HepG2 (cell line): ENCODE measurements around the gene CDIP1. TPM values are rescaled to one million over a fixed set of nuclear protein-coding genes. Genes with fewer than 3 reads are reported as not detected.
A peak's percentile ranks its signal among the peaks of the same experiment; 100 is the strongest.

ENCODE experiments used
- CREB1 ChIP-seq, 2 experiments: fragments of 450-650 bp in 1 of 2; IDR thresholded peaks; 2 replicates each; pipeline ENCODE4 v1.6.1; 2016 to 2017; ENCODE audit warnings: control low read depth in 1 of 2, mild to moderate bottlenecking in 1 of 2, missing compliant biosample characterization in 1 of 2, missing genetic modification characterization in 1 of 2
- ELF3 ChIP-seq: IDR thresholded peaks from 2 replicates; pipeline ENCODE4 v1.6.1; 2016; ENCODE audit warnings: missing genetic modification reagents, missing compliant biosample characterization
- GTF2F1 ChIP-seq: fragments of 150-350 bp; IDR thresholded peaks from 2 replicates; pipeline ENCODE4 v1.6.1; 2014; ENCODE audit warnings: low read length
- KMT2A ChIP-seq: sonication (generic); formaldehyde crosslinking; IDR thresholded peaks from 2 replicates; pipeline ENCODE4 v1.4.0; 2020; ENCODE audit warnings: missing genetic modification reagents
- MAX ChIP-seq: IDR thresholded peaks from 2 replicates; pipeline ENCODE4 v1.6.1; 2012; ENCODE audit warnings: inconsistent platforms
- NONO ChIP-seq, 2 experiments: fragments of 450-650 bp in 1 of 2; sonication (generic) in 1 of 2; formaldehyde crosslinking in 1 of 2; IDR thresholded peaks in 1 of 2; conservative IDR thresholded peaks in 1 of 2; 2 replicates each; pipeline versions ENCODE4 v1.6.1 to v1.8.0; 2017 to 2022; ENCODE audit warnings: mild to moderate bottlenecking in 1 of 2, missing genetic modification reagents in 1 of 2, moderate library complexity in 1 of 2
- NRL ChIP-seq: sonication (generic); formaldehyde crosslinking; IDR thresholded peaks from 2 replicates; pipeline ENCODE4 v1.5.0; 2020; ENCODE audit warnings: missing genetic modification reagents, mild to moderate bottlenecking, moderate library complexity, borderline replicate concordance
- POLR2G ChIP-seq: fragments of 200-400 bp; formaldehyde crosslinking; IDR thresholded peaks from 2 replicates; pipeline ENCODE4 v1.6.1; 2018; ENCODE audit warnings: mild to moderate bottlenecking, low read depth, low read length, moderate library complexity
- ZFX ChIP-seq: sonication (generic); formaldehyde crosslinking; IDR thresholded peaks from 2 replicates; pipeline ENCODE4 v1.4.0; 2020; ENCODE audit warnings: mild to moderate bottlenecking, low read depth, missing genetic modification reagents, moderate library complexity
- ZNF326 ChIP-seq: sonication (generic); formaldehyde crosslinking; IDR thresholded peaks from 2 replicates; pipeline ENCODE4 v1.4.0; 2020; ENCODE audit warnings: missing genetic modification reagents, borderline replicate concordance
- ZNF432 ChIP-seq: sonication (generic); formaldehyde crosslinking; IDR thresholded peaks from 2 replicates; pipeline ENCODE4 v1.5.0; 2020; ENCODE audit warnings: missing genetic modification reagents, mild to moderate bottlenecking, borderline replicate concordance
- ZNF644 ChIP-seq: IDR thresholded peaks from 2 replicates; pipeline ENCODE4 v1.6.1; 2016; ENCODE audit warnings: low read depth
- ZNF749 ChIP-seq: sonication (generic); formaldehyde crosslinking; IDR thresholded peaks from 2 replicates; pipeline ENCODE4 v1.8.0; 2022; ENCODE audit warnings: mild to moderate bottlenecking, missing genetic modification reagents, moderate library complexity, borderline replicate concordance
- ZNF878 ChIP-seq: sonication (generic); formaldehyde crosslinking; IDR thresholded peaks from 2 replicates; pipeline ENCODE4 v1.8.1; 2023; ENCODE audit warnings: mild to moderate bottlenecking, missing genetic modification reagents, moderate library complexity
- ZSCAN29 ChIP-seq: sonication (generic); formaldehyde crosslinking; conservative IDR thresholded peaks from 2 replicates; pipeline ENCODE4 v1.4.0; 2020; ENCODE audit warnings: mild to moderate bottlenecking, missing genetic modification reagents
- polyA plus RNA-seq, 8 experiments: library from polyadenylated mRNA; depleted of rRNA in 3 of 8; stranded (reverse) in 7 of 8; unstranded in 1 of 8; fragments of >200 nt; fragmentation: Illumina TruSeq in 4 of 8; extraction: Trizol in 4 of 8; gene quantifications; 2 replicates each; pipeline versions ENCODE4 v1.2.1 to v1.2.3, GENCODE V29; 2011 to 2016; ENCODE audit warnings: low read depth in 4 of 8, missing spikeins in 1 of 8, mixed read lengths in 1 of 8; ENCODE audit not compliant: insufficient read depth in 1 of 8
- total RNA-seq, 5 experiments: library from RNA; depleted of rRNA; stranded (reverse); fragments of >200 nt; fragmentation: Illumina TruSeq; extraction: Trizol; gene quantifications; 2 replicates each; pipeline ENCODE4 v1.2.3, GENCODE V29; 2016; ENCODE audit warnings: low read depth in 1 of 5
- TF ChIP-seq, protein P1 (sequence below): sonication (generic); formaldehyde crosslinking; IDR thresholded peaks from 2 replicates; pipeline ENCODE4 v1.5.1; 2020; ENCODE audit warnings: mild to moderate bottlenecking, missing genetic modification reagents, borderline replicate concordance
- TF ChIP-seq, protein P2 (sequence below): IDR thresholded peaks from 2 replicates; pipeline ENCODE4 v1.6.1; 2016; ENCODE audit warnings: missing biosample characterization, missing genetic modification reagents, low read depth
- TF ChIP-seq, protein P3 (sequence below): IDR thresholded peaks from 2 replicates; pipeline ENCODE4 v1.6.1; 2016; ENCODE audit warnings: low read depth, borderline replicate concordance
- TF ChIP-seq, protein P4 (sequence below): sonication (generic); formaldehyde crosslinking; IDR thresholded peaks from 2 replicates; pipeline ENCODE4 v1.5.1; 2020; ENCODE audit warnings: missing genetic modification reagents, mild to moderate bottlenecking, borderline replicate concordance
- TF ChIP-seq, protein P5 (sequence below): IDR thresholded peaks from 2 replicates; pipeline ENCODE4 v1.6.1; 2012; ENCODE audit warnings: low read depth, low read length, improper control_type of control experiment

The CDIP1 gene
- total and polyA plus RNA-seq, 2 of the 13 experiments (the other 11 are each of a cell fraction or from before 2014, with no cell fraction given), result 31.2 to 56.7 TPM

- TF ChIP-seq ELF3, result peak; percentile 71; the same call in 1 of the 2 replicates
- TF ChIP-seq ZNF432 (CRISPR knock-in tag), result no peak
- no peak for TF ChIP-seq ZNF644 (CRISPR knock-in tag)
- no peak for TF ChIP-seq ZNF326 (CRISPR knock-in tag)
- TF ChIP-seq, protein P1, sequence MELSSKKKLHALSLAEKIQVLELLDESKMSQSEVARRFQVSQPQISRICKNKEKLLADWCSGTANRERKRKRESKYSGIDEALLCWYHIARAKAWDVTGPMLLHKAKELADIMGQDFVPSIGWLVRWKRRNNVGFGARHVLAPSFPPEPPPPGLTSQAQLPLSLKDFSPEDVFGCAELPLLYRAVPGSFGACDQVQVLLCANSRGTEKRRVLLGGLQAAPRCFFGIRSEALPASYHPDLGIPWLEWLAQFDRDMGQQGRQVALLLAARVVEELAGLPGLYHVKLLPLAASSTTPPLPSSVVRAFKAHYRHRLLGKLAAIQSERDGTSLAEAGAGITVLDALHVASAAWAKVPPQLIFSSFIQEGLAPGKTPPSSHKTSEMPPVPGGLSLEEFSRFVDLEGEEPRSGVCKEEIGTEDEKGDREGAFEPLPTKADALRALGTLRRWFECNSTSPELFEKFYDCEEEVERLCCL (CRISPR knock-in tag), result peak; percentile 57; the same call in 1 of the 2 replicates
- TF ChIP-seq ZSCAN29 (CRISPR knock-in tag), result 0 out of 2 replicates have a peak, but pooled peaks have one; percentile 26
- TF ChIP-seq ZNF878 (CRISPR knock-in tag), result peak; percentile 71; the same call in 1 of the 2 replicates
- TF ChIP-seq, protein P2, sequence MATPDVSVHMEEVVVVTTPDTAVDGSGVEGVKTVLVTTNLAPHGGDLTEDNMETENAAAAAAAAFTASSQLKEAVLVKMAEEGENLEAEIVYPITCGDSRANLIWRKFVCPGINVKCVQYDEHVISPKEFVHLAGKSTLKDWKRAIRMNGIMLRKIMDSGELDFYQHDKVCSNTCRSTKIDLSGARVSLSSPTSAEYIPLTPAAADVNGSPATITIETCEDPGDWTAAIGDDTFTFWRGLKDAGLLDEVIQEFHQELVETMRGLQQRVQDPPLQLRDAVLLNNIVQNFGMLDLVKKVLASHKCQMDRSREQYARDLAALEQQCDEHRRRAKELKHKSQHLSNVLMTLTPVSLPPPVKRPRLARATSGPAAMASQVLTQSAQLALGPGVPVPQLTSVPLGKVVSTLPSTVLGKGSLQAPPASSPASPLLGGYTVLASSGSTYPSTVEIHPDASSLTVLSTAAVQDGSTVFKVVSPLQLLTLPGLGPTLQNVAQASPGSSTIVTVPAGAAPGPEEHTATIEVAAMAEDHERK (CRISPR knock-in tag), result peak; percentile 96
- TF ChIP-seq NRL (CRISPR knock-in tag), result peak; percentile 90
- TF ChIP-seq, protein P3, sequence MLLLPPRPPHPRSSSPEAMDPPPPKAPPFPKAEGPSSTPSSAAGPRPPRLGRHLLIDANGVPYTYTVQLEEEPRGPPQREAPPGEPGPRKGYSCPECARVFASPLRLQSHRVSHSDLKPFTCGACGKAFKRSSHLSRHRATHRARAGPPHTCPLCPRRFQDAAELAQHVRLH (CRISPR knock-in tag), result peak; percentile 91; the same call in 1 of the 2 replicates
- no peak for TF ChIP-seq GTF2F1
- peak; percentile 95 for TF ChIP-seq ZFX (CRISPR knock-in tag)
- peak; percentile 92 for TF ChIP-seq MAX
- peak; percentile 84 for TF ChIP-seq POLR2G
- peak; percentile 70; the same call in 1 of the 2 replicates for TF ChIP-seq ZNF749 (CRISPR knock-in tag)
- TF ChIP-seq, protein P4, sequence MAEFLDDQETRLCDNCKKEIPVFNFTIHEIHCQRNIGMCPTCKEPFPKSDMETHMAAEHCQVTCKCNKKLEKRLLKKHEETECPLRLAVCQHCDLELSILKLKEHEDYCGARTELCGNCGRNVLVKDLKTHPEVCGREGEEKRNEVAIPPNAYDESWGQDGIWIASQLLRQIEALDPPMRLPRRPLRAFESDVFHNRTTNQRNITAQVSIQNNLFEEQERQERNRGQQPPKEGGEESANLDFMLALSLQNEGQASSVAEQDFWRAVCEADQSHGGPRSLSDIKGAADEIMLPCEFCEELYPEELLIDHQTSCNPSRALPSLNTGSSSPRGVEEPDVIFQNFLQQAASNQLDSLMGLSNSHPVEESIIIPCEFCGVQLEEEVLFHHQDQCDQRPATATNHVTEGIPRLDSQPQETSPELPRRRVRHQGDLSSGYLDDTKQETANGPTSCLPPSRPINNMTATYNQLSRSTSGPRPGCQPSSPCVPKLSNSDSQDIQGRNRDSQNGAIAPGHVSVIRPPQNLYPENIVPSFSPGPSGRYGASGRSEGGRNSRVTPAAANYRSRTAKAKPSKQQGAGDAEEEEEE, result no peak
- peak; percentile 74 for TF ChIP-seq CREB1 (IDR thresholded peaks at IDR 0.05)
- TF ChIP-seq CREB1 (CRISPR knock-in tag; IDR thresholded peaks at IDR 0.05), result no peak
- no peak for TF ChIP-seq NONO (IDR thresholded peaks at IDR 0.05)
- peak; percentile 86; the same call in 1 of the 2 replicates for TF ChIP-seq NONO (CRISPR knock-in tag; conservative IDR thresholded peaks at IDR 0.05)
- TF ChIP-seq, protein P5, sequence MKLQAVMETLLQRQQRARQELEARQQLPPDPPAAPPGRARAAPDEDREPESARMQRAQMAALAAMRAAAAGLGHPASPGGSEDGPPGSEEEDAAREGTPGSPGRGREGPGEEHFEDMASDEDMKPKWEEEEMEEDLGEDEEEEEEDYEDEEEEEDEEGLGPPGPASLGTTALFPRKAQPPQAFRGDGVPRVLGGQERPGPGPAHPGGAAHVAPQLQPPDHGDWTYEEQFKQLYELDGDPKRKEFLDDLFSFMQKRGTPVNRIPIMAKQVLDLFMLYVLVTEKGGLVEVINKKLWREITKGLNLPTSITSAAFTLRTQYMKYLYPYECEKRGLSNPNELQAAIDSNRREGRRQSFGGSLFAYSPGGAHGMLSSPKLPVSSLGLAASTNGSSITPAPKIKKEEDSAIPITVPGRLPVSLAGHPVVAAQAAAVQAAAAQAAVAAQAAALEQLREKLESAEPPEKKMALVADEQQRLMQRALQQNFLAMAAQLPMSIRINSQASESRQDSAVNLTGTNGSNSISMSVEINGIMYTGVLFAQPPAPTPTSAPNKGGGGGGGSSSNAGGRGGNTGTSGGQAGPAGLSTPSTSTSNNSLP, result no peak
- TF ChIP-seq KMT2A (CRISPR knock-in tag), result peak; percentile 85; the same call in 1 of the 2 replicates
Measured at GRCh38 chr16:4475880-4476788, 62.4 kb downstream of the CDIP1 start, which contains the start of gene HMOX2 (continued).
